NCI-H1105 (cell line): ENCODE measurements around the gene IL16.

Experiments
- DNase-seq: peaks from one replicate; lab custom pipeline; 2025; lab: John Stamatoyannopoulos, UW

The IL16 gene

DNA sequence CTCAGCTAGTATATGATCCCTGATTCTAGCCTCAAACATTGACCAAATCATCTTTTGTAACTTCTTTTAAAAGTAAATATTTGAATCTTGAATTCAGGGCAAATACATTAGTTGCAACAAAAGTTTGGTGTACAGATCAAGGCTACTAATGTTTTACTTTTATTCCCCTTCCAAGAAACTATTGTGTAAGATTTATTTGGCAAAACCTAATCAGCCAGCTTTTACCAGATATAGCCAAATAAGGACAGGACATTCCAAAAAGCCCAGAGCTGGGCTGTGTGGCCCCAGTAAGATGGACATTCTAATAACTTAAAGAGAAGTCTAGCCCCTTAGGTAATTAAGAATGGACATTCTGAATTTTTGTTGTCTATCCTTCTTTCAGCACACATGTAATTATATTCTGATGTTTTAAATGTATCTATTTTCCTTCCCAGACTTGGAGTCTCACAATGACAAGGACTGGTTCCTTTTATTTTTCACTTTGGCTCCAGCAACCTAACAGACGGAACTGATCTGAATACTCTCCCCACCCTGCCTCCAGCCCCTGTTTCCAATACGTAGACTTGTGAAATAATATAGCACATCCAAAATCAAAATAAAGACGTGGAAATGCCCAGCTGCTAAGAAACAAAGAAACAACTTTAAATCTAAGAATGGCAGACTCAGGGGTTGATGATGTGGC, 79.2 kb downstream of the IL16 start:
- DNase-seq, result no peak

GRCh38 chr15:81276967-81277366, 80.3 kb downstream of the IL16 start:
- no peak for DNase-seq

- DNase-seq, result no peak
Observed at GRCh38 chr15:81277851-81278250, 81.2 kb downstream of the IL16 start.

DNA sequence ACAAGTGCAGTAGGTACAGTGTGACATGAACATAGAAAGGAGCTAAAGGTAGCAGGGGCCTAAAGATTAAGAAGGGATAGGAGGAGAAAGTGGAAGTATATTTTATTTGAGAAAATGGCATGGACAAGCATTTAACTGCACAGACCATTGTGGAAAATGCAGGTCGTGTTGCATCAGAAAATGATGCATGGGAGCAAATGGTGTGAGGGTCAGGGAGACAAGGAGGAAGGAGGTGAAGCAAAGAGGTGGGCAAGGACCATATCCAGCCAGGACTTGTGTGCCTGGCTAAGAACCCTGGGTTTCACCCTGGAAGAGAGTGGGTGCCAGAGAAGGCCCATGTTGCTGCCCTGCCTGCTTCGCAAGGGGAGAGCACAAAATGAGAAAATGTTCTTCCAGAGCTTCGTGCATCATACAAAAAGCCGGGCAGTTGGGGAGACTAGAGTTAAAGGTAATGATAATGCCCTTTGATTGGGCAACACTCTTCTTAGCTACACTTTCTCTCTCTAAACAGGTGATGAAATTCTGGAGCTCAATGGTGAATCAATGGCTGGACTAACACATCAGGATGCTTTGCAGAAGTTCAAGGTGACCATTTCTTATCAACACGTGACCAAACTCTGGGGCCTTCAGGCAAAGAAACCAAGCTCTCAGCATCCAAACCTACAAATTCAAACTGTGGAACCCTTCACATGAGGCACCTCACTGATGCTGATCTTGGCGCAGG, 81.8 kb downstream of the IL16 start:
- no peak for DNase-seq

DNA sequence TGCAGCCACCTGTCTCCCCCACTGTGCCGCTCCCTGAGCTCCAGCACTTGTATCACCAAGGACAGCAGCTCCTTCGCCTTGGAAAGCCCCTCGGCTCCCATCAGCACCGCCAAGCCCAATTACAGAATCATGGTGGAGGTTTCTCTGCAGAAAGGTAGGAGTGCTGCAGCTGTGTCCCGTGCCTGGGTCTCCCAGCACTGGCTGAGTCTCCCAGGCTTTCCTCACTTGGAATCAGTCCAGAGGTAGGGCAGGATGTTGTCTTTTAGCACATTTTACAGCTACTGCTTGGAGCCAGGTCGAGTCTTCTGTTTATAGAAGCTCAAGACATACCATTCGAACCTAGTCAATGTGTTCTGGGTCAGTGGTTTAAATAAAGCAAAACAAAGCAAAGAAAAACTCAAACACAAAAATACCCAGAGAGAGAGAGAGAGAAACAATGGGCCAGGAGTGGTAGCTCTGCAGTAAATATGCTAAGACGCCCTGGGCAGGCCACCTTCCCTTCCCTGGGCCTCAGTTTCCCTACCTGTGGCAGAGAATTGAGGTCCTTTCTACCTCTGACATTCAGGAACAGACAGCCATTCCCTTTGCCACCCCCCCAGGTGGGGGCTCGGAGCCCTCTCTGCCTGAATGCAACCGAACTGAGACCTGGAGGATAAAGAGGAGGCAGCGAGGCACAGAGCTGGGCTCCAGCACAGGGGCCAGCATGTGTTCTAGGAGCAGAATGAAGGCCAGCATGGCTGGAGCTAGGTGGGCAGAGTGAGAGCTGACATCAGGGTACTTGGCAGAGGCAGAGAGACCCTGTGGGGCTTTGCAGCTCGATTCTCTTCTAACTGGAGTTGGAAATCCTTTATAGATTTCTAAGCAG, 83.2 kb downstream of the IL16 start:
- DNase-seq, result no peak

GRCh38 chr15:81280696-81281455, 84.2 kb downstream of the IL16 start:
- no peak for DNase-seq

GRCh38 chr15:81281456-81281735, 84.7 kb downstream of the IL16 start:
- DNase-seq, result no peak

DNA sequence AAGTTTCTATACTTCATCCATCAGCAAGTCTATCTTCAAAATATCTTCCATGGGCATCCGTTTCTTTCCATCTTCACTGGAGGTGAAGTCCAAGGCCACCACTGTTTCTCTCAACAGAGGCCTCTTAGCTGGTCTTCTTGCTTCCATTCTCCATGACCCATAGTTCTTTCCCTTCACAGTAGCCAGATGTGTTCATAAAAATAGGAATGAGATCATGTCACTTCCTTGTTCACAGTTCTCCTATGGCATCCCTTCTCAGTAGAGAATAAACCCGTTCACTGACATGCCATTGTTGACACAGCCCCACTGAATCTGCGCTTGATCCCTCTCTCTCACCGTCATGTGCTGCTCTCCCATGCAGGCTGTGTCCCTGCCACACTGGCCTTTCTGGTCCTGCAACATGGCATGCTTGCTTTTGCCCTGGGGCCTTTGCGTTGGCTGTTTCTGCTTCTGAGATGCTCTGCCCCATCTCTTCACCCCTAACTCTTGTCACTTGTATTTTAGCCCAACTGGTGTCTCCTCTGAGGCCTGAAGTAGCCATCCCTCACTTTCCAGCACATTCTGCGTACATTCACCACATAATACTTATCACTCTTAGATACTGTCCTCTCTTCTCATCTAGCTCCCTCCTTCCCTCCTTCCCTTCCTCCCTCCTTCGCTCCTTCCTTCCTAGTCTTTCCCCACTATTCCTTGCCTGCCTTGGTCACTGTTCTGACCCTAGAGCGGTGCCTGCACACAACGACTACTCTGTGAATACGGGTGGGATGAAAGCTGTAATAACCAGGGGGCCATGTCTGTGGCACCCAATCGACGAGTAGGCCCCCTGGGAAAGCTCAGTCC, 85.3 kb downstream of the IL16 start:
- DNase-seq, result no peak

DNA sequence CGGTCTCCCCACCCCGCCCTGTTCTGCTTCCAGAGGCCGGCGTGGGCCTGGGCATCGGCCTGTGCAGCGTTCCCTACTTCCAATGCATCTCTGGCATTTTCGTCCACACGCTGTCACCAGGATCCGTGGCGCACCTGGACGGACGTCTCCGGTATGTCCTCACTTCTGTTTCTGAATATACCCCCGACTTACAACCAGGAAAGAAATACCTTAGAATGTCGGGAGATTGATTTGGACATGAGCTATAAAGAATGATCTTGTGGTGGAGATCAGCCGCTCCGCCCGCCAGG, 85.9 kb downstream of the IL16 start:
- DNase-seq, result no peak

- no peak for DNase-seq
Observed at GRCh38 chr15:81282911-81283310, 86.2 kb downstream of the IL16 start.

DNA sequence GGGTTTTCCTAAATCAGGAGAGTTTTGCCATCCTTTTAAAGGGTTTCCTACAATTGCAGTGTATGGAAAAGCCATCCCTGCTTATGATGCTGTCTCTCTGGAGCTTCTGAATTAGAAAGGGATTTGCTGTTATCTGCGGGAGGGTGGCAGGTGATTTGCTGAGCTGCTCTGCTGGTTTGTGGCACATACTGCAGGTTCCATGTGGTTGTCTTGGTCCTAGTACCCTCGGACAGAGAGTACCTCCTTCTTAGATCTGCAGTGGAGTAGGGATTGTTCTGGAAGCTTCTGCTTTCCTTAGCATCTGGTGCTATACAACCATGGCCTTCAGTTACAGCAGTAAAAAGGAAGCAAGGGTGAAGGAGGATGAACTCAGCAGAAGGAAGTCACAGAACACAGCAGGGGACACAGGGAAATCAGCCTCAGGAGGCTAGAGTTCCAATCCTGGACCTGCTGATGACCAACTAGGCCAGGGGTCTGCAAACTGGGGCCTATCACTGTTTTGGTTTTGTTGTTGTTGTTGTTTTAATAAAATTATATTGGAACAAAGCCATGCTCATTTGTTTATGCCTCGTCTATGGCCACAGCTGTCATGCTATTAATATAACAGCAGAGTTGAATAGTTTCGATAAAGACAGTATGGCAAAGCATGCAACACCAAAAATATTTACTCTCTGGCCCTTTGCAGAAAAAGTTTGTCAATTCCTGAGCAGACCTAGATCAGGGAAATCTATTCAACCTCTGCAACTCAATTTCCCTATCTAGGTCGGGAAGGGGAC, 87.8 kb downstream of the IL16 start:
- no peak for DNase-seq

DNA sequence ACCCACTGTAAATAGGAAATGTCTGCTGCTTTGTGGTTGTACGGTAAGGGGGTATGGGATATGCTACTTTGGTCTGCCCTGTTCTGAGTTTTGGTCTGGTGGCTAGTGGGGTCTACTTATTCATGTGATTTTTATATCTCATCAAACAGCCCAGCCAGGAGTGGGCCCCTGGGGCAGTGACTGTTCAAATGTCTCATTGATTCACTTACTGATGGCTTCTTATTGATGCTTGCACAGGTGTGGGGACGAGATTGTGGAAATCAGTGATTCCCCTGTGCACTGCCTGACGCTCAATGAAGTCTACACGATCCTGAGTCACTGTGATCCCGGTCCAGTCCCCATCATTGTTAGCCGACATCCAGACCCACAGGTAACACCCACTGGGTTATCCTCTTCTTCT, 88.8 kb downstream of the IL16 start:
- no peak for DNase-seq

- no peak for DNase-seq
Observed at GRCh38 chr15:81286621-81287121, 90.0 kb downstream of the IL16 start.

GRCh38 chr15:81288040-81288439, 91.4 kb downstream of the IL16 start:
- no peak for DNase-seq

DNA sequence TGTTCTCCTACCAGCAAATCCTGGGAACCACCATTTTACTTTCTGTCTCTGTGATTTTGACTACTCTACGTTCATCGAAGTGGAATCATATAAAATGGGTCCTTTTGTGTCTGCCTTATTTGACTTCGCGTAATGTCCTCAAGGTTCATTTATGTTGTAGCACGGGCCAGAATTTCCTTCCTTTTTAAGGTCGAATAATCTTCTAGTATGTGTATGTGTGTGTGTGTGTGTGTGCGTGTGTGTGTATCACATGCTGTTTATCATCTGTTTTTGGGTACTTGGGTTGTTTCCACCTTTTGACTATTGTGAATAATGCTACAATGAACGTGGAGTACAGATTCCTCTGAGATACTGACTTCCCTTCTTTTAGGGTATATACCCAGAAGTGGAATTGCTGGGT, 91.9 kb downstream of the IL16 start:
- DNase-seq, result no peak

GRCh38 chr15:81289910-81290309, 93.2 kb downstream of the IL16 start:
- no peak for DNase-seq

DNA sequence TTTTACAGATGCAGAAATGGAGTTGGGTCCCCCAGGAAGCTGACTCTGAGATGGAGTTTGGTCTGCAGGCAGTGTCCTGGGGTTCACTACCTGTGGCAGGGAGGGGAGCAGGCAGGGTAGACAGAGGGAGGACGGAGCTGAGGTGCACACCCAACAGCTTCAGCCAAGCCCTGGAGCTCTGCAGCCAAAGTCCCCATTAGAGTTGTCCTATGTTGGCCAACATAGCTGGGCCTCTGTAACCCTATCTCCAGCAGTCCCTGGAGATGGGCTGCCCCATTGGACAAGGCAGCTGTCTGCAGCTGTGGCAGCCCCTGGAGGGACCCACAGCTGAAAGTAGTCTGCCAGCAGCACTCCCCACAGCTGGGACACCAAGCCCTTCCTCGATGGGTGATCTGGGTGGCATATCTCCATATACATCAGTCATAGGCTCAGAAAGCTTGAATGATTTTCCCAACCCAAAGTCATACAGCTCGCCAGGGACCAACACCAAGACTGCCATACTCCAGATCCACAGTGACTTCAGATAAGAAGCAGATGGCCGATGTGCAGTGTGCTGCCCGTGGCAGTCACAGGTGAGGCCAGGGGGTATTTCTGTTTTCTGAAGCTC, 95.3 kb downstream of the IL16 start:
- DNase-seq, result no peak

DNA sequence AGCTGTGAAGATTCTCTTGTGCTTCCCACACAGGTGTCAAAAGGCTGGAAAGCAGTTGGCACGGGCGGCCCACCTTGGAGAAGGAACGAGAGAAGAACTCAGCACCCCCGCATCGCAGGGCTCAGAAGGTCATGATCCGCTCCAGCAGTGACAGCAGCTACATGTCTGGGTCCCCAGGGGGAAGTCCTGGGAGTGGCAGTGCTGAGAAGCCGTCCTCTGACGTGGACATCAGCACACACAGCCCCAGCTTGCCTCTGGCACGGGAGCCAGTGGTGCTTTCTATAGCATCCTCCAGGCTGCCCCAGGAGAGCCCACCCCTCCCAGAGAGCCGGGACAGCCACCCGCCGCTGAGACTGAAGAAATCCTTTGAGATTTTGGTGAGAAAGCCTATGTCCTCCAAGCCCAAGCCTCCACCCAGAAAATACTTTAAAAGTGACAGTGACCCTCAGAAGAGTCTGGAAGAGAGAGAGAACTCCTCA, 95.9 kb downstream of the IL16 start:
- DNase-seq, result no peak

GRCh38 chr15:81293728-81294515, 97.2 kb downstream of the IL16 start:
- no peak for DNase-seq
